Stimulated activated CD8-positive, alpha-beta memory T cell treated with anti-CD3 and anti-CD28 coated beads, Interleukin-15, amount 100 ng/mL, for 4 hours (primary cell): ENCODE results near the gene C16orf95.
"Not testable (repeated sequence)": the region's sequence is repeated elsewhere in the genome, so short reads cannot be mapped to it uniquely, and the experiment has no call there.

Experiments
- DNase-seq, 2 donors: peaks; one replicate each; pipeline ENCODE4 v3.0.0-alpha.2; 2020; ENCODE audit warnings: low read depth in 2 of 2

C16orf95 gene, protein sequence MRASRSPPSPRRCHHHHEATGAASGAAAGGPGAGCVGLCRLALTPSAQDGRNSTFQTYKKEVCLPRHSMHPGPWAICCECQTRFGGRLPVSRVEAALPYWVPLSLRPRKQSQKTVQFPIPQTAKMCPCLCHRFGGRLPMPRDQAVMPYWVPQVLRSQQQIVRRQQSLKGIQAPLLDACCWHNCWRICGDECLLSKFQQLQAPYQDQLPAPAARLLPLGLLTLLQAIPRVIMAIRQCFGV

DNA sequence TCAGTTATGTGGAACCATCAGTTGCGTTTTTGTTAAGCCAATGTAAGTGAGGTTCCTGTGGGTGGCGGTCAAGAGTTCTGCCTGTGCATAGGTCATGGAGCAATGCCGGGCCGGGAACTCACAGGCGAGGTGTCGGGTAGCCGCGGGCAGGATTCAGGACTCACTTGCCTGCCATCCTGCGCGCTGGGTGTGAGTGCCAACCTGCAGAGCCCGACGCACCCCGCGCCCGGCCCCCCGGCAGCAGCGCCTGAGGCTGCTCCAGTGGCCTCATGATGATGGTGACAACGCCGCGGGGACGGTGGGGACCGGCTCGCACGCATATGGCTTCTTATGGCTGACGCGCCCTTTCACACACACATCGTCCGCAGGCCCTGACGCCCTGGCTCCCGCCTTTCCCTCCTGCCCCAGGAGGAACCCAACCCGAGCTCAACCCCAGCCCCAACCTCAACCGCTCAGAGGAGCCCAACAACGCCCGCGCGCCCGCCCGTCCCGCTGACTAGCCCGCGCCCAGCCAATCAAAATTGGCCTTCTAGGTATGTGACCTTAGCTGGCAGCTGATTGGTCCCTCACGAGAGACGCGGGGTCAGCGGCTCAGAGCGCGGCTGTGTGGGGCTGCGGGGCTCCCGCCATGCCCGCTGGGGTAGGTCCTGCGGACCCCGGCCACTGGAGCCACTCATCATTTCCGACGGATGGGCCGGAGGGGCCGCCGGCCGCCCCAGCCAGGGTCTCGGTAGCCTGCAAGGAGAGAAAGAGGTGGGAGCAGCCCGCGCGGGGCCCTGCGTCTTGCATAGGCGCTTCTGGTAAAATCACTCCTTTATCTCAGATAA is at the start of gene C16orf95:
TSS of gene C16orf95 (minus strand) at position 470 of the 827 bp plus-strand sequence. CDS start at position 320, 150 bp downstream.
- DNase-seq, result peak; percentile 88 to 94

DNA sequence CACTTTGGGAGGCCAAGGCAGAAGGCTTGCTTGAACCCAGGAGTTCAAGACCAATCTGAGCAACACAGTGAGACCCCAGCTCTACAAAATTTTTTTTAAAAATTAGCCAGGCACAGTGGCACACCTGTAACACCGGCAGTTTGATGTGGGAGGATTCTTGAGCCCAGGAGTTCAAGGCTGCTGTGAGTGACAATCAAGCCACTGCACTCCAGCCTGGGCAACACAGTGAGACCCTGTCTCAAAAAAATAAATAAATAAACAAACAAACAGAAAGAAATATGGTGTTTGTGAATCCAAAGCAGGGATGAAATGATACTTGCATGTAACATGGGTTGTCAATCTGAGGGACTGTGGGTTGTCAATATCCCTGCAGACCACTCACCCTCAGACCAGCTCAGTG is 49.7 kb upstream of the C16orf95 start:
- no peak for DNase-seq

DNA sequence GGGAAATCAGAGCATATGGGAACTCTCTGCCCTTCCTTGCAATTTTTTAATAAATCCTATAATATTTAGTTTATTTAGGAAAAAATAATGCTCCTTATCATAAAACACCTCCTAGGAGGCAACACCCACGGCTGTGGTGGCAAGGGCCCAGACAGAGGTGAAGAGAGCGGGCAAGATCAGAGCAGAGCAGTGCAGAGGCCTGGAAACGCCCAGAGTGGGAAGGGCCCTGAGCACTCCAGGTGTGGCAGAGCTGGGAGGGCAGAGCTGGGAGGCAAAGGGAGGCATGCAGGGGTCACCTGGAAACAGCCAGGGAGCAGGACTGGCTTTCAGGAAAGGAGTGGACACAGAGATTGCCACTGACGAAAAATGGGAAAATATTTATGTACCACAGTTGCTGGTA is 49.1 kb upstream of the C16orf95 start:
- DNase-seq, result no peak

DNA sequence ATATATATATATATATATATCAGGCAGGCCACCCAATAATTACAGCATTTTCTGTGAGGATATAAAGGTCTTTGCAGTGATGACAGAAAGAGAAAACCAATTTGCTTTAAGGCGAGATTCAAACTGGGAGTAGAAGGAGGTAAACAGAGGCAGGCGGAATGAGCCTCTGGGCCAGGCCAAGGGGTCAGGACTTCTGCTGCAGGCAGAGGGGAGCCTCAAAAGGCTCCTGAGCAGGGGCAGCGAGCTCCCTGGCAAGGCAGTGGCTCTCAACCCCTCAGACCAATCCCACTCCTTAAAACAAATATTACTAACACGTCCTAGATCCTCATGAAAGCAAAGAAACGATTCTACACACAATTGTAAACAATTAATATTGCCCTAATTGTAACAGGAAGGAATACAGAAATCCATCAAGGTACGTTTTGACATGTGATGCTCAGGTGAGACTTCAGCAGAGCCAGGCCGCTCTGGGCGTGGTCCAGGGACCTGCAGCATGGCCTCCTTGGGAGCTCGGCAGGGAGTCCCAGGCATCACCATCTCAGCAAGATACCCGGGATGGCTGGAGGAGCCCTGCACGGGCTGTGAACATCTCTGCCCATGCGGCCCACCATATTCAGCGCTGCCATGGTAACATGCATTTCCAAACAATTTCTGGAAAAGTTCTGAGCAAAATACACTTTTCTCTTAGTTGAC is 48.0 kb upstream of the C16orf95 start:
- no peak for DNase-seq

DNA sequence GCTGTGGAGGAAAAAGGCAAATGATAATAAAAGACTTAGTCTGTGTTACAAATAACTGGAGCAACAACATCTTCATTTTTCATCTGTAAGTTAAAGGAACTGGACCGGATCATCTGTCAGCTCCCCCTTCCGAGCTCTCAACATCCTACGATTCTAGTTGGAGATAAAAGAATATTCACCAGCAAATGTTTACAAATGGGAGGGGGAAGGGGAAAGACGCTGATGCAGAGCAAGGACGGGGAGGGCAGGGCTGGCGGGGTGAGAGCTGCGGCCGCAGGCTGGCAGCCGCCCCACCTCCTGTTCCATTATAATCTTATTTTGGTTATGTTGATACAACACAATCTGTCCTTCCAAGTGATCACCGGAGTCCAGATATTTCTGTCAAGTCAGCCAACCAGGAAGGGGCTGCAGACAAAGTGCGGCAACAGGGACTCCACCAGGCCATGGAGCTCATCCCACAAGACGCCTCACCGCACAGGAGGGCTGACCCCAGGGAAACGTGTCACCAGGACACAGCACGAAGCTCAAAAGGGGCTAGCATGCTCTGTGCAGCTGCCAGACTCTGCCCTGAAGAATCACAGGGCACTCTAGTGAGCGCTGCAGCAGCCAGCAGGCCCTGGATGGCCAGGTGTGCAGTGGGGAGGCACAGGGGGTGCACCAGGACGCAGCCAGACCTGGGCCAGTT is 46.7 kb upstream of the C16orf95 start:
- no peak for DNase-seq

DNA sequence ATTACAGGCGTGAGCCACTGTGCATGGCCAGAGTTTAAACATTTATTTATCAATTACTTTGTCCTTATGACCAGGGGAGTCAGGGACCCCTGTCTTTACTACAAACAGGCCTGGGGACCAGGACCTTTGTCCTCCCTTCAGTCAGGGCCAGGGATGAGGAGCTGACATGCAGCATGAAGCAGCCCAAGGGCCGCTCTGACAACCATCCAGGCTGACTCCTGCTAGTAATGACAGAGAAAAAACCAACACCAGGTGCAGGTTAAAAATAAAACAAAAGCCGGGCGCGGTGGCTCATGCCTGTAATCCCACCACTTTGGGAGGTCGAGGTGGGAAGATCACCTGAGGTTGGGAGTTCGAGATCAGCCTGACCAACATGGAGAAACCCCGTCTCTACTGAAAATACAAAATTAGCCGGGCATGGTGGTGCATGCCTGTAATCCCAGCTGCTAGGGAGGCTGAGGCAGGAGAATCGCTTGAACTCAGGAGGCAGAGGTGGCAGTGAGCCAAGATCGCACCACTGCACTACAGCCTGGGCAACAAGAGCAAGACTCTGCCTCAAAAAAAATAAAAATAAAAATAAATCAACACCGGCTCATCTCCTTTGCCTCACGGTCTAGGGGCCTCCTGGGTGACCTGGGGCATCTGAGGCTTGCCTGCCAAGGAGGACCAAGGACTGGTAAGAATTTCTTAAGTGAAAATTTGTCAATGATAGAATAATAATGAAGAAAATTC is 45.8 kb upstream of the C16orf95 start:
- not testable (repeated sequence) for DNase-seq

DNA sequence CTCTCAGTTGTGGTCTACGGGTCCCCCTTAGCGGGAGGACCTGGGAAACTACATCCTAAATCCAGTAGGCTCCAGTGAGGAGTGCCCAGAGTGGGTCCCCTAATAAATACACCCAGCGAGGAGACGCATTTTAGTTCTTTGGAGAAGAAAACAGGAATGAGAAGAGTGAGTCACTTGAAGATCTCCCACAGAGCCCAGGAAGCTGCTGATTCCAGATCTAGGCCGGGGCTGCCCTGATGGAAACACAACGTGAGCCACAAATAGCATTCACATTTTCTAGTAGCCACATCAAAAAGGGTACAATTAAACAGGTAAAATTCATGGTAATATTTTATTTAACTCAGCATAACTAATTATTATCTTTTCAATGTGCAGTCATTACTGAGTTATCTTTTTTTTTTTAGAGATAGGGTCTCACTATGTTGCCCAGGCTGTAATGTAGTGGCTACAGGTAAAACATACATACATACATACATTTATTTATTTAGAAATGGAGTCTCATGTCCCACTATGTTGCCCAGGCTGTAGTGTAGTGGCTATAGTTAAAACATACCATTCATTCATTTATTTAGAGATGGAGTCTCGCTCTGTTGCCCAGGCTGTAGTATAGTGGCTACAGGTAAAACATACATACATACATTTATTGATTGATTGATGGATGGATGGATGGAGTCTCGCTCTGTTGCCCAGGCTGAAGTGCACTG is 44.9 kb upstream of the C16orf95 start:
- no peak for DNase-seq

DNA sequence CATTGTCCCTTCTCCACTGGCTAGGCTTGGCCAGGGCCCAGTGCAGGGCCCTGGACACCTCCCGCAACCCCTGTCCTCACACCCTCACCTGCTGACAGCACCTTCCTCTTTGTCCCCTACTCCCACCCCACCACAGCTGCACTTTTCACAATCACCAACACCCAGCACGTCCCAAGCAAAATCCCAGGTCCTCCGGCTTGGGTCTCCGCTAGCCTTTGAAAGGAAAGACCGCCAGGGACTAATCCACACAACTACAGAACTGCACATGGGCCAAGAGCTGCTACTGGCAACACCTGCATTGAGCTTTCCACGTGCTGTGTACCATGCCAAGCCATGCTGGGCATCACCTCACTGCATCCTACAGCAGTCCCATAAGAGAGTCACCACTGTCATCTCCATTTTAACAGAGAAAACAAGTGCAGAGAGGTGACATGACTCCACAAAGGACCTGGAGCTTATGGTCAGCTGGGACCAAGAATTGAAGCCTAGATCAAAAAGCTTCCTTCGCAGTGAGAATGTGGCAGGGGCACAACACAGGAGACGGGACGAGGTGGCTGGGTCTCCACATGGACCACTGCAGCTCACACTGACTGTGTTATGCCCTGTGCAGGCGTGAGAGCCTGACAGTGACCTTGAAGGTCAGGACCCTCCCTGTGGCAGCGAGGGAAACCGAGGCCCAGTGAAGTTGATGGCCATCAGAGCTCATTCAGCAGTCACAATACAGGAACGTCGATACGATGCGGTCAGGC is 43.8 kb upstream of the C16orf95 start:
- DNase-seq, result no peak

DNA sequence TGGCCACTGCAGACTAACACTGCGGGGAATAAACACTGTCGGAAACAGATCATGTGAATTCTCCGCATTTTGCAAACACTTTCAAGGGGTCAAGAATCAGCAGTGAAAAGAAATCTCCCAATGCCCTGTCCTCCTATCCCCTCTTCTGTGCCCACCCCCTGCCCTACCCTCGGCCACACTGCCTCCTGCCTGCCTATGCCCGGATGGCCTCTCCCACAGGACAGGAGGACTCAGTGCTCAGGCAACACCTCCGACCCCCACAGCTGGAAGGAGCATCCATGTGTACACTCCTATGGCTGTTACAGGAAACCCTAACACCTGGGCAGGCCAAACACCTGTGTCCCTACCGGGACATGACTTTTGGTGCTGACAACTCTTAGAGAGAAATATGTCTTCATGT is 41.9 kb upstream of the C16orf95 start:
- no peak for DNase-seq

DNA sequence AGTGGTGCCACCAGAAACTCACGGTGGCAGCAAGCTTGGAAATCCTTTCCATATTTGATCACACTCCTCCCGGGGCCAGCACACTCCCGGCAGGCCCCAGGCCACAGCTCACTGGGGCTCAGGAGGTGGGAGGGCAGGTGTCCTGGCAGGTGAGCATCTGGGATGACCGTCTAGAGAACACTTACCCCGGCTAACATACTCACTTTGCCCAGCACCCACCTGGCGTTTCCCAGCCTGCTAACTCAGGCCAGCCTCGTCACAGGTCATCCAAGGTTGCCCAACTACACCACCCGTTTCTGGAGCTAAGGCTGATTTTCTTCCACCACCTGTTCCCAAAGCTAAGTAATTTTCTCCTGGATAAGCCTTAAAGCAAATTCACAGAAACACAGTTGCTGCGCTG is 41.5 kb upstream of the C16orf95 start:
- no peak for DNase-seq

DNA sequence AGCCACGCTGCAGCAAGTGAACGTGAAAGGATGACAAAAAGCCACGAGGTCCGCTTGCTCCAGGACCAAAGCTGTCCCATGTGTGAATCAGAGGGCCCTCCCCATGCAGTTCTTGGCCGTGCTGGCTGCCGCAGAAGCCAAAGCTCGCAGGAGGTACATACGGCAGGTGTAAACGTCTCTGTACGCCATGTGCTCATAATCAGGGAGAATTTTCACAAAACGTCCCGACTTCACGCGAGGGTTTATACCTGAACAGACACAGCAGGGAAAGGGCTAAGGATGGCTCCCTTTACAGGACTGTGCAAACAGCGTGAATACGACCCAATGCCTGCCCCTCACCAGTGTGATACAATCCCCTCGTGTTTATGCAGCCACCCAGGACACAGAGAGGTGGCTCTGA is 41.1 kb upstream of the C16orf95 start:
- no peak for DNase-seq

DNA sequence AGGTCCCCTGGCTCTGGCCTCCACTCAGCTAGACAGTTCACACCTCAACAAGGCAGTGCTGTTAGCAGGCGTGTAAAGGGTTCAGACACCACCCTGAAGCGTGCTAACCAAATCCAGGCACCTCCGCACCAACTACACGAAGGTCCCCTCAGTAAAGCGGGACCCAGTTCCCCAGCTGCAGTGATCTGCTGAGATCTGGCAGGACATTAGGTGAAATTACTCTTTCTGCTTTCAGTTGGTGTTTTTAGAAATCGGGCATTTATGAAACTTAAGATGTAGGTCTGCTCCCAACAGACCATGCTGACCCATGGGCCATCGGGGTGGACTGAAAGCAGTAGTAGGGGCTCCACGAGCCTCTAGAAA is 39.3 kb upstream of the C16orf95 start:
- DNase-seq, result no peak

DNA sequence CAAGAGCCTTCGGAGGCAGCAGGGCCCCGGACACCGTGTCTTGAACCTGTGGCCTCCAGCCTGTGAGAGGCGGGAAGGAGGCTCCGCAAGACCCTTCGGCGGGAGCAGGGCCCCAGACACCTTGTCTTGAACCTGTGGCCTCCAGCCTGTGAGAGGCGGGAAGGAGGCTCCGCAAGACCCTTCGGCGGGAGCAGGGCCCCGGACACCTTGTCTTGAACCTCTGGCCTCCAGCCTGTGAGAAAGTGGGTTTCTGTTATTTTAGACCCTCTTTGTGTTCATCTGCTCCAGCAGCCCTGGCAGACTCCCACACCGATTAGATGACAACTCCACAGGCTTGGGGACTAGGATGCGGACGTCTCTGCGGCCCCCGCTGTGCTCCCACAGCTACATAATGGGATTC is 36.4 kb upstream of the C16orf95 start:
- DNase-seq, result no peak

DNA sequence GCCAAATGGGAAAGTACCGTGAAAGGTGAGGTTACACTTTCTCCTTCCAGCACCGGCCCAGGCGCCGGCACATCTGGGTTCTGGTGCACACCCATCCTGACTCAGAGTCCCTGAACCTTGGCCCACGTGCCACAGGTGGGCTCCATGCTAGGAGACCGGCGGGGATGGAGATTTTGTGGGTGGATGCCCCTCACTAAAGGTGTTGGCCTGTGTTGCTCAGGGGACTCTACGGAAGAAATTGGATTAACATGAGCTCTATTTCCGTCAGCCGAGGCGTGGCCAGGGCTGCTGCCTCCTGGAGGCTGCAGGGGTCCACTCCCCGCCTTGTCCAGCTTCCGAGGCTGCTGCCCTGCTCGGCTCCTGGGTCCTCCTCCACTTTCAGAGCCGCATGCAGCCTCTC is 35.6 kb upstream of the C16orf95 start:
- no peak for DNase-seq

DNA sequence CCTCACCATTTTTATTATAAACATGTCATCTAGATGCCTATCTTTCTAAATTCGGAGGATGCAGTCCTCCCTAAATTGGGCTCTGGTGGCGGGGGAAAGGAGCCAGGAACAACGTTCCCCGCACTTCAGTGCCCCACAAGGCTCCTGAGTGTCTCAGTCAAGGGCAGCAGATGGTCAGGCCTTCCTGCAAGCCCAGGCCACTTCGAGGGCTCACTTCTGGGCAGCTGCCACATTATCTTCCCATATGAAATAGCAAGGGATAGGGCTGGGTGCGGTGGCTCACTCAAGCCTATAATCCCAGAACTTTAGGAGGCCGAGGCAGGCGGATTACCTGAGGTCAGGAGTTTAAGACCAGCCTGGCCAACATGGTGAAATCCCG is 34.1 kb upstream of the C16orf95 start:
- no peak for DNase-seq

DNA sequence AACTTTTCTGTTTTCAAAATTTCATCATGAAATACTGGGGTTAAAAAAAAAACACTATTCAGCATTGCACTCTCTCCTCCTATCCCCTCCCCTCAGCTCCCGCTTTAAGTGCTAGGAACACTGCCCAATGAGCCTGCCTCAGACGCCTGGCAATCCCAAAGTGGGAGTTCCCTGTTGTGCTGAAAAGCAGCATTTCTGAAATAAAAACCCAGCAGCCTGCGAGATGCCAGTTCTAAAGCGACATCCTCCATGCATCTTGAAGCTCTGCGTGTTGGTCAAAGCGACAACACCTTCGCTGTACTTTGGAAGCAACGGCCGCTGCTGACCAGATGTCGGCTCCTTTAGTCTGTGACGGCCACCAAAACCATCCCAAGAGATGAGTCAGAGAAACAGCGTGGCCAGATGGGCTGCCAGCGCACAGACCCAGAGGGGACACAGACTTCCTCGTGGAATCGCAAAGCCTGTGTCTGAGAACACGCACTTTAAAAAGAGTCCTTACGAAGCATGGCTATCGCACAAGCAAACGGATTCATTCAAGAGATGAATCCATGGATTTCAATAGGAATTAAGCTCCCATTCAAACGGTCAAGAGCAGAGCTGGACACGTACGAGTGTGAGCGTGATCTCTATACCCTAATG is 33.6 kb upstream of the C16orf95 start:
- DNase-seq, result no peak

DNA sequence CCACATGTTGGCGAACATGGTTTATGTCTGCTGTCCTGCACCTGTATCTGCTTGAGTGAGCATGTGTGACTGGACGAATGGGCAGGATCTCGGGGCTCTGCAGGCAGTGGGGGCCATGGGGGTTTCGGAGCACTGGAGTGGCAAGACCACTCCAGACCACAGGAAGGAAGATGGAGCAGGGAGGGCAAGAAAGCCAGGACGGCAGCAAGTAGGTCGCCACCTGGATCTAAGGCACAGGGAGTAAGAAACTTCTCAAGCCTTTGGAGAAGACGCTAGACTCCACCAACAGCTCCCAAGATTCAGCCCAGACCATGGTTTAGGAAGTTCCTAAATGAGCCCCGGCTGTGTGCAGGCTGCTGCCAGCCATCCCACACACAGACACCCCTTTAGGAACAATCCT is 32.8 kb upstream of the C16orf95 start:
- DNase-seq, result no peak

DNA sequence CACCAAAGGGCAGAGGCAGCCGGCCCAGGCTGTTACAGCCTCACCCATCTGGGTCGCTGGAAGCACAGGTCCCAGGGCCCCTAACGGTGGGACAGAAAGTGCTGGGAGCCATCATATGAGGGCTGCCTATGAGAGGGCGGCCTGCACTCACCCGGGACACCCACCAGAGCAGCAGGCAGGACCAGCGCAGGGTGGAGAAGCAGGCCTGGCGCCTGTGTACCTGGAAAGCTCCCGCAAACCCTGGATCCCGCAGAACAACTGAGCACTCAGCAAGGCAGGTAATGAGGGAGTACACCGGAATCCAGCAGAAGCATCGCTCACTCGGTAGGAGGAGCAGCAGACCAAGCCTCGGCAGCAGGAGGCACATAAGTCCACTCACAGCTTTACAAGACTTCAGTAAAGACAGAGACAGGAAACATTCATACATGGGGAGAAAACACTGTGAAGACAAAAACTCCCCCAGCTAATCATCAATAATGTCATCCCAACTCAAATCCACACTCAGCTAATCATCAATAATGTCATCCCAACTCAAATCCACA is 31.5 kb upstream of the C16orf95 start:
- no peak for DNase-seq

DNA sequence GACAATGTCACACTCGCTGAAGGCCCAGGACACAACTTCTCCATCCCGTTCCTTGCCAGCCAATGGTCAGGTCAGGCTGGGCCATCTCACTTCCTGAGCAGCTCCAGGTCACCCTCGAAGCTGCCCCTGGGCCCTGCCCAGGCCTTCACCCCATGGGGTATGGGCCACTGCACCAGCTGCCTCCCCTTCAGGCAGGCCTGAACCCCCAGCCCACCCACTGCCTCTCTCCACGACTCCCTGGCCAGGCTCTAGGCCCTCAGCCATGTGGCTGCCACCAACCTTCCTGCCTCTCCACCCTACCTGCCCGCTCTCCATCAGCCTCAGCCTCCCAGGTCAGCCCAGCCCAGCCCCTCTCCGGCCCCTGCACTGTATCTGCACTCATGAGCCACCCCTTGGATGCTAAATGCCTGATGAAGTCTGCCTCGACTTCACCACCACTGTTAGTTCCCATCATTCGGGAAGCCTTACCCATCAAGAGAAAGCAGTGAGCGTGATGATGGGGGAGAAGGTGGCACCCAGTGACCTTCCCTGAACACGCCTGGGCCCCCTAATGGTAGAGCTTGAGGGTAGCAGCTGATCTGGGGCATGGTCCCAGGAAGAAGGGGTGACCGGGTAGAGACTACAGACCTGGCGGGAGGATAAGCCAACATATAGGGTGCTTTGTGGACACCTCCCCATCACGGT is 30.9 kb upstream of the C16orf95 start:
- no peak for DNase-seq
